NAMALWA (cell line): Measurements from ENCODE around the gene RNF220.

Experiments
- DNase-seq: peaks from one replicate; pipeline ENCODE4 v3.0.0-alpha.2; 2015; ENCODE audit warnings: low spot score

RNF220 gene

DNA sequence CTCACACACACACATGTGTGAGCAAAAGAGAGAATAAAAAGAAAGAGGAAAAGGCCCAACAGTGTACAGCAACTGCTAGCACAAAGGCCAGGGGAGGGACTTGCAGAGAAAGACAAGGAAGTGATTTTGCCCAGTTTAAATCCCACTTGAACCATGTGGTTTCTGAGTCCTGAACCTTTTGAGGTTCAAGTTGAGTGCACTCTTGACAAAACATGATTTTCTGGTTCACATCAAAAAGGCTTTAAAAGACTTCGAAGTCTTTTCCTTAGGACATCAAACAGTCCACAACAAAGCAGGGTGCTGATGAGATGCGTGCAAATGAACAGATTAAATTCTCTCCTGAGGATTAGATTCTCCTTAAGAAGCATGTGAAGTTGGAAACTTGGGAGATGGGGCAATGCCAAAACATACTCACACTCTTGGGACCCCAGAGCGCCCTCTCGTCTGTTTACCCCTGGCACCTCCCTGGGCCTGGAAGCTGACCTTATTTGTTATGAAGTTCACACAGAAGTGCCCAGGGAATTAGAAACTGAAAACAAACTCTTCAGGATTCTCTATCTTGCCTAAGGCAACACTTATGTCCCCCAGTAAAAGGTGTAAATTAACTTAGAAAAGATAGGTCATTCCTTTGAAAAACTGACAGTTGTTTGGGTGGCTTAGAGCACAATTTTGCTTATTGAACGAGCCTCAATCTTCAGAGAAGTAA is 31.5 kb downstream of the RNF220 start:
- DNase-seq: no peak

DNA sequence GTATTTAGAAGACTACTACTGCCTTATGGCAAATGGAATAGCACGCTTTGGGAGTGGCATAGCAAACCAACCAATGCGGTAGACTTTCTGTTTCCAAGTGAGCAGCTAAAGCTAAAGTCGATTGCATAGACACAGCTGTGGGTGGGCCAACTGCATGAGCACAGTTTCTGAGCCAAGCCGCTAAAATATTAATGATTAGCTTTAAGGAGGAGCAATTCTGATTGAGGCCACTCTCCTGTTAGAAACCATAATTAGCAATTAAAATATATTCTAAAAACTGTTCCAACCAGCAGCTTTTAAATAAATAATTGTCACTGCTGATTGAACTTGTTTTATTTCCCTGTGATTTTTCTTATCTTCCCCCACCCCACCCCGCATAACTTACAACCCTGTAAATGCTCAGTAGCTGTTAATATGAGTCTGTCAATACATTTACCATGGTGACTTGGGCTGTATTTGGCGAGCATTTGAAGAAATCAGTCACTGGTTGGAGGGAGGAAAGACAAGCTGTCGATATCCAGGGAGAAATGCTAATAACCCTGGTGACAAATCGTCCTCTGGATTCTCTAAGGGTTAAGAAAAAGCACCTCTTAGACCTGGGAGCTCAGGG is 32.2 kb downstream of the RNF220 start:
- no peak for DNase-seq

GRCh38 chr1:44442791-44443190 is 37.7 kb downstream of the RNF220 start:
- DNase-seq: no peak

DNA sequence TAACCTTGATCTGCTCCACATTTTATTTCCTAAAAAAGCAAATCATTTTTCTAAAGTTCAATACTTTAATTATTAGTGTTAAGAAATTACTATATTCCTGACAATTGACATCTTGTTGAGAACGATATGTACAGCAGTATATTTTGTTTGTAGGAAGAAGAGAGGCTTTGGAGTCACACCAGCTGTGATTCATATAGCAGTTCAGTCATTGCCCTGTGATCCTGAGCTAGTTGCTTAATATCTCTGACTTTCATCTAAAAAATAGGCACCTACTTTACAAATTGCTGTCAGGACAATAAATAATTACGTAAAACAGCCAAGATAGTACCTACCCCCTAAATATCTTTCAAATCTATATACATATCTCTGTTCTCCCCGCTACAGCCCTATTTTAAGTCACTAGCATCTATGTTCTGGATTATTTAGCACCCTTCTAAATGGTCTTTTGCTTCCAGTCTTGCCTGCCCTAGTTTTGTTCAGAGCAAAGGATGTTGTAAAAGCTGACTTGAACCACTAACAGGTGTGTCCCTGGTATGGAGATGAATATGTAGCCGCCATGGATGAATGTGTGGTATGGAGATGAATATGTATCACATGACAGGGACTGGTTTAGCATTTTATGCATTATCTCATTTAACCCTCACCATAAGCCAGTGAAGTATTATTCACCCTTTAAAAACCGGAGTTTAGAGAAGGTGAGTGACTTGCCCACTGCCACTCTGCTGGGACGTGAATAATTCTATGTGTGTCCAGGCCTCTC is 42.2 kb downstream of the RNF220 start:
- no peak for DNase-seq

DNA sequence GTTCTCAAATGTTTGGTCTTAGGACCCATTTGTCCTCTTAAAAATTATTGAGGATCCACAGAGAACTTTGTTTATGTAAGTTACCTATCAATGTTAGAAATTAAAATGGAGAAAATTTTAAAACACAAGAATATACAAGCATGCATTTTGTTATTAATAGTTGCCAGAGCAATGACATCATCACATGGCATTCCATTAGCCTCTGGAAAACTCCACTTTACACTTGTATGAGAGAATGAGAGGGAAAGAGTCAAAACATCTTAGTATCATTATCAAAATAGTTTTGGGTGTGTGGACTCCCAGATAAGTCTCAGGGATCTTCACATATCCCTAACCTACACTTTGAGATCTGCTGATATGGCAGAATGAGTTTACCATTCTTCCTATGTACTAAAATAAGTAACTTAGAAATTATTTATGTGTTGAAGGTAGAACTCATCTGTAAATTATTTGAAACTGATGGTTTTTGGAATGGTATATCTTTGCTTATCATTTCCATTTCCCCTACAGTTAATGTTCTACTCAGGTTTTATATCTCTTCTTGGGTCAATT is 48.8 kb downstream of the RNF220 start:
- DNase-seq: no peak

DNA sequence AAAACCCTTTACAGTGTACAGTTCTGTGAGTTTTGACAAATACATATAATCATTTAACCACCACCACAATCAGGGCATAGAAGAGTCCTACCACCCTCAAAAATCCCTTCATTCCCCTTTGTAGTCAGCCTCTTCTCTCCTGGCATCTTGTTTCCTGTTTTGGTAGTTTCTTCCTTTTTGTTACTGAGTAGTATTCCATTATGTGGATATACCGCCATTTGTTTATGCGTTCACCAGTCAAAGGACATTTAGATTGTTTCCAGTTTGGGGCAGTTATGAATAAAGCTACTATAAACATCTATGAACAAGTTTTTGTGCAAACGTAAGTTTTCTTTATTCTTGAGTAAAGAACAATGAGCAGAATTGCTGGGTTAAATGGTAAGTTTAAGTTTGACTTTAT is 49.6 kb downstream of the RNF220 start:
- no peak for DNase-seq

- no peak for DNase-seq
Observed at GRCh38 chr1:44460107-44460882, 55.2 kb downstream of the RNF220 start.

DNA sequence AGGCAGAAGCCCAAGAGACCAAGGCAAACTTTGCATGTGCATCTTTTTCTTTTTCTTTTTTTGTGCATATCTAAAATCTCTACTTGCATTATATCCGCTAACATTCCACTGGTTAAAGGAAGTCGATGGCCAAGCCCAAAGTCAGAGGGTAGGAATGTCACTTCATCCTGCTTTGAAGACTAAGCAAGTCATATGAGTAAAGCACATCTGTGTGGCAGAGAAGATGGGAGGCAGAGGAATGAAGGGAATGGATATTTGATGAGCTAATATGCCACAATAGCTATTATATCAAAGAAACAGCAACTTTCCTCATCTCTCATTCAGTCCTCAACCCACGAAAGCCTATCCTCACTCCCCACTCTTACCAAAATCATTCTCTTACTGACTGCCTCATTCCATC is 59.3 kb downstream of the RNF220 start:
- no peak for DNase-seq

- DNase-seq: no peak
Observed at GRCh38 chr1:44467566-44467965, 62.5 kb downstream of the RNF220 start.

GRCh38 chr1:44471911-44472453 is 66.9 kb downstream of the RNF220 start:
- DNase-seq: no peak

DNA sequence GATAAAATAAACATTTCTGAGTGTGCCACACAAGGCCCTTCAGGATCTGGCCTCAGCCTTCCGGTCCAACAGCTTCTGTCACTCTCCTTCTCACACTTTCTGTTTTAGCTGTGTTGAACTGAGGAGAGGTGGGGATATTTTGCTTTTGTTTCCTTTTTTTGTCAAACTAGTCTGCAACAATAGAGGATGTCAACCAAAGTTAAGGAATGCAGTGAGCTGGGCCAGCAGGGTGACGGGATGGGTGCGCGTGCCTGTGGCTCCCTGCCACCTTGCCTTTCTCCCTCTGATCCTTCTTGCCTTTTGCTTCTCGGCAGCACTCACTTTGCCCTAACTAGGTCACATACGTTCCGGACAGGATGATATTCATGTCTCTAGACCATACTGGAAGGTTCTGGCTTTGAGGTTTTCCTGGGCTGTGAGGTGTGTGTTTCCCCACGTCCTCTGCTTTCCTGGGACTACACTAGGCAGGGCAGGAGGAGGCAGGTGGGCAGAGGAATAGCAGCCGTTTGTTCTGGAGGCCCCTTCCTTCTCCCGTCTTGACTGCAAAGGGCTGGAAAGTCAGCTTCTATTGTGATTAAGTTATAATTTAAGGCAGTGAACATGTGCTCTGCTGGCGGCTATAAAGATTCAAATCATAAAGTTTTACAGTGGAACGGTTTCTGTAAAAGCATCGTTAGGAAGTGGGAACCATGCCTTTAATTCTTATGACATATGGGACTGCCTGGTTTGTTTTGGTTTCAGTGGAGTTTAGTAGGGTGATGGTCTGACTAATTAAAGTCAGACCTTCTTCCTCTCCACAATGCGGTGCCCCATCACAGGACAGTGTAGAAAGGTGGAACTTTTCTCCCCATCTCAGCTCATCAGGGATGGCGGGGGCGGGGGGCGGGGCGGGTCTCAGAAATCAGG is 67.8 kb downstream of the RNF220 start:
- no peak for DNase-seq

- no peak for DNase-seq
Observed at GRCh38 chr1:44476891-44477290, 71.8 kb downstream of the RNF220 start.

GRCh38 chr1:44481701-44482100 is 76.6 kb downstream of the RNF220 start:
- no peak for DNase-seq

DNA sequence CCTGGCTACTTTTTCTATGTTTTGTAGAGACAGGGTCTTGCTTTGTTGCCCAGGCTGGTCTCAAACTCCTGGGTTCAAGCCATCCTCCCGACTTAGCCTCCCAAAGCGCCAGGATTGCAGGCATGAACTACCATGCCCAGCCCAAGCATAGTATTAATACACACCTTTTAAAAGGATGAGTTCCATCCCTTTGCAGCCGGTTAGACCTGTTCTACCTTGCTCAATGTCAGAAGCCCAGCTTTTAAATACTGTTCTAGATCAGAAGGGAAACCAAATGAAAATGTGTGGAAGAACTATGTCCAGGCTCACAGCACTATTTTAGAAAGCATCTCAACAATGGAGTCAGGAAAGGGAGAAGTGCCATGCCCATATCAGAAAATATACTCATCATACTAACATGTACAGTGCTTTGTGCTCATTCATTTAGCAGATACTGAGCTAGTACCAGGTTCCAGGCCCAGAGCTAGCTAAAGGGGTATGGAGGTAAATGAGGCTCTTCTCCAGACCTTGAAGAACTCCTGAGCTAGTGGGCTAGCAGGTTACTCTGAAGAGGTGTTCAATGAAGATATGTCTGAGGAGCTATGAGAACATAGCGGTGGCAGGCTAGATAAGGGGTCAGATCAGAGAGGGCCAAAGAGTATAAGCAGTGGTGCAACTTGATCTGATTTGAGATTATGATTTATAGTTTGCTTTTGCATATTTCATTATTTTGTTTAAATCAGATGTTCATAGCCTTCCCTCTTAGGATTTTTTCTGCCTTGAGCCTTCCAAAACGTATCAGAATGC is 78.2 kb downstream of the RNF220 start:
- no peak for DNase-seq

GRCh38 chr1:44484155-44484688 is 79.2 kb downstream of the RNF220 start:
- no peak for DNase-seq

GRCh38 chr1:44485229-44485933 is 80.3 kb downstream of the RNF220 start:
- no peak for DNase-seq

DNA sequence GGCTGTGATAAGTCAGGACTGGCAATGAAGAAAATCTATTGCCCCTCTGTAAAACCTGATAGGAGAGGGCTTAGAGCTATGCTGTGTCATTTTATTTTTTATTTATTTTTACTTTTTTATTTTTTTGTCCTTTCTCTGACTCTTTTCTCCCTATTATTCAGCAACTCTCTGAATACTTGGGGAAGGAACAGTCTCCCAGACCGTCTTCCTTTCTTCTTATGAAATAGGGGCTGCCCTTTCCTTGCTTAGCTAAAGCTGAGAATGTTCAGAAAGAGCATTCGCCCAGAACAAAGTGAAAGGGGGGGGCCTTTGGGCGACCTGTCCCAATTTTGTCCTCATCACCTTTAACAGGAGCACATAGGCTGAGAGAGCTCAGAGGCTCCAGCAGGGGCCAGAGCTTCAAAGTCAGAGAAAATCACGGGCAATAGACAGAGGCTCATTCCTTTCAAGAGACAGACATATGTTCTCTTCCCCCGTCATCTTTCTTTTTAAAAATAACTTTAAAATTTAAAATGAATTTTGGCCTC is 80.9 kb downstream of the RNF220 start:
- no peak for DNase-seq

DNA sequence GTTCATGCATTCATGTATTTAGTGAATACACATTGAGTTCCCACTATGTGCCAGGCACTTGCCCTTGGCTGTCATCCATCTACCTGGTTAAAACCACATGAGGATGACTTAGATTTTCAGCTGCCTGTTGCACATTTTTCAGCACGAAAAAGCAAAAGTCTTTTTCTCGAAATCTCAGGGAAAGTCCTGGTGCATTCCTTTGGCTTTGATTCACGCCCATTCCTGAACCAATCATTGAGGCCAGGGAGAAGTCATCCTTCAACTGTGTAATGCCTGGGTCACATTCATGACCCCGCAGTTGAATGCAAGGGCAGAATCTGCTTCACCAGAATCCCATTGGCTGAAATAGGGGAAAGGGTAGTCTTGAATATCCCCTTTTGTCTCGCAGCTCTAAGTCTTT is 84.4 kb downstream of the RNF220 start:
- DNase-seq: no peak
